ENCODE measurements around the gene OSBP2.

DNA sequence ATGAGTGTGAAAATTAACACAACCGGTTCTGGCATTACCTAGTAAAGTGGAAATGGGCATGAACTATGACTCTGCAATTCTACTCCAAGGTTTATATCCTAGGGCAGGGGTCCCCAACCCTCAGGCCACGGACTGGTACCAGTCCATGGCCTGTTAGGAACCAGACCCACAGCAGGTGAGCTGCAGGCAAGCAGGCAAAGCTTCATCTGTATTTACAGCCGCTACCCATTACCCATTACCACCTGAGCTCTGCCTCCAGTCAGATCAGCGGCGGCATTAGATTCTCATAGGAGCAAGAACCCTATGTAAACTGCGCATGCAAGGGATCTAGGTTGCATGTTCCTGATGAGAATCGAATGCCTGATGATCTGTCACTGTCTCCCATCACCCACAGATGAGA is 224.1 kb downstream of the OSBP2 start:
- TF ChIP-seq, protein P1, sequence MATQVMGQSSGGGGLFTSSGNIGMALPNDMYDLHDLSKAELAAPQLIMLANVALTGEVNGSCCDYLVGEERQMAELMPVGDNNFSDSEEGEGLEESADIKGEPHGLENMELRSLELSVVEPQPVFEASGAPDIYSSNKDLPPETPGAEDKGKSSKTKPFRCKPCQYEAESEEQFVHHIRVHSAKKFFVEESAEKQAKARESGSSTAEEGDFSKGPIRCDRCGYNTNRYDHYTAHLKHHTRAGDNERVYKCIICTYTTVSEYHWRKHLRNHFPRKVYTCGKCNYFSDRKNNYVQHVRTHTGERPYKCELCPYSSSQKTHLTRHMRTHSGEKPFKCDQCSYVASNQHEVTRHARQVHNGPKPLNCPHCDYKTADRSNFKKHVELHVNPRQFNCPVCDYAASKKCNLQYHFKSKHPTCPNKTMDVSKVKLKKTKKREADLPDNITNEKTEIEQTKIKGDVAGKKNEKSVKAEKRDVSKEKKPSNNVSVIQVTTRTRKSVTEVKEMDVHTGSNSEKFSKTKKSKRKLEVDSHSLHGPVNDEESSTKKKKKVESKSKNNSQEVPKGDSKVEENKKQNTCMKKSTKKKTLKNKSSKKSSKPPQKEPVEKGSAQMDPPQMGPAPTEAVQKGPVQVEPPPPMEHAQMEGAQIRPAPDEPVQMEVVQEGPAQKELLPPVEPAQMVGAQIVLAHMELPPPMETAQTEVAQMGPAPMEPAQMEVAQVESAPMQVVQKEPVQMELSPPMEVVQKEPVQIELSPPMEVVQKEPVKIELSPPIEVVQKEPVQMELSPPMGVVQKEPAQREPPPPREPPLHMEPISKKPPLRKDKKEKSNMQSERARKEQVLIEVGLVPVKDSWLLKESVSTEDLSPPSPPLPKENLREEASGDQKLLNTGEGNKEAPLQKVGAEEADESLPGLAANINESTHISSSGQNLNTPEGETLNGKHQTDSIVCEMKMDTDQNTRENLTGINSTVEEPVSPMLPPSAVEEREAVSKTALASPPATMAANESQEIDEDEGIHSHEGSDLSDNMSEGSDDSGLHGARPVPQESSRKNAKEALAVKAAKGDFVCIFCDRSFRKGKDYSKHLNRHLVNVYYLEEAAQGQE (IDR thresholded peaks at IDR 0.05; ENCODE audit: unreplicated experiment), result no peak
- TF ChIP-seq, protein P2, sequence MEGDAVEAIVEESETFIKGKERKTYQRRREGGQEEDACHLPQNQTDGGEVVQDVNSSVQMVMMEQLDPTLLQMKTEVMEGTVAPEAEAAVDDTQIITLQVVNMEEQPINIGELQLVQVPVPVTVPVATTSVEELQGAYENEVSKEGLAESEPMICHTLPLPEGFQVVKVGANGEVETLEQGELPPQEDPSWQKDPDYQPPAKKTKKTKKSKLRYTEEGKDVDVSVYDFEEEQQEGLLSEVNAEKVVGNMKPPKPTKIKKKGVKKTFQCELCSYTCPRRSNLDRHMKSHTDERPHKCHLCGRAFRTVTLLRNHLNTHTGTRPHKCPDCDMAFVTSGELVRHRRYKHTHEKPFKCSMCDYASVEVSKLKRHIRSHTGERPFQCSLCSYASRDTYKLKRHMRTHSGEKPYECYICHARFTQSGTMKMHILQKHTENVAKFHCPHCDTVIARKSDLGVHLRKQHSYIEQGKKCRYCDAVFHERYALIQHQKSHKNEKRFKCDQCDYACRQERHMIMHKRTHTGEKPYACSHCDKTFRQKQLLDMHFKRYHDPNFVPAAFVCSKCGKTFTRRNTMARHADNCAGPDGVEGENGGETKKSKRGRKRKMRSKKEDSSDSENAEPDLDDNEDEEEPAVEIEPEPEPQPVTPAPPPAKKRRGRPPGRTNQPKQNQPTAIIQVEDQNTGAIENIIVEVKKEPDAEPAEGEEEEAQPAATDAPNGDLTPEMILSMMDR (conservative IDR thresholded peaks at IDR 0.05; ENCODE audit: low read depth in 2 of 2), result no peak
